ENCODE results near the gene SLC38A9.
"Not testable (repeated sequence)": the region's sequence is repeated elsewhere in the genome, so short reads cannot be mapped to it uniquely, and the experiment has no call there.

Gene SLC38A9

DNA sequence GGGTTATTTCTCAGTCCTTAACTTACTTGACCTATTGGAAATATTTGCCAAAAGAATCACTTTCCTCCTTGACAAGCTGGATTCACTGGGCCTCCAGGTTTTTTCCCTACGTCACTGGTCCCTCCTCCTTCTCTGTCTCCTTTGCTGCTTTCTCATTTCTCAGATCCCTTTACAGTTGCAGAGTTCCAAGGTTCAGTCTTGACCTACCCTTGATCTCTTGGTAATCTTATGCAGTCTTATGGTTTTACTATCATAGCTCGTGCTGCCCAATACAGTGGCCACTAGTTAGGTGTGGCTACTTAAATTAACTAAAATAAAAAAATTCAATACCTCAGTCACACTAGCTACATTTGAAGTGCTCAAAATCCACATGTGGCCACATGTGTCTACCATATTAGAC lies 11.4 kb downstream of the SLC38A9 start:
- Histone ChIP-seq H3K27me3 (ENCODE audit: insufficient read depth, low read length) (no peaks in the 10 kb centered on the region), H2AFZ (ENCODE audit: low read length) (no peak overlapping the region), H4K20me1 (ENCODE audit: insufficient read depth, low read length) (no peaks in the 10 kb centered on the region), H3F3A (ENCODE audit: insufficient read depth, low read length) (no peaks in the 10 kb centered on the region), H3K9me3 (ENCODE audit: low read length) (no peaks in the 10 kb centered on the region), H3K4me2 (ENCODE audit: low read length) (no peak overlapping the region), H3K9me2 (ENCODE audit: low read depth, low read length) (no peaks in the 10 kb centered on the region), H3K79me2 (ENCODE audit: insufficient read depth, low read length) (no peaks in the 10 kb centered on the region), H3K36me3 (ENCODE audit: insufficient read depth, low read length) (peaks cover 18% of the 10 kb centered on the region), H3K4me3 (ENCODE audit: low read depth, low read length, poor library complexity, severe bottlenecking) (no peak overlapping the region), H3K27ac (ENCODE audit: low read depth, low read length, poor library complexity, severe bottlenecking) (no peak overlapping the region), H3K9ac (ENCODE audit: low read length) (no peak overlapping the region), H3K4me1 (ENCODE audit: insufficient read depth, low read length, severe bottlenecking) (peaks cover 11% of the 10 kb centered on the region)
- TF ChIP-seq, protein P1, sequence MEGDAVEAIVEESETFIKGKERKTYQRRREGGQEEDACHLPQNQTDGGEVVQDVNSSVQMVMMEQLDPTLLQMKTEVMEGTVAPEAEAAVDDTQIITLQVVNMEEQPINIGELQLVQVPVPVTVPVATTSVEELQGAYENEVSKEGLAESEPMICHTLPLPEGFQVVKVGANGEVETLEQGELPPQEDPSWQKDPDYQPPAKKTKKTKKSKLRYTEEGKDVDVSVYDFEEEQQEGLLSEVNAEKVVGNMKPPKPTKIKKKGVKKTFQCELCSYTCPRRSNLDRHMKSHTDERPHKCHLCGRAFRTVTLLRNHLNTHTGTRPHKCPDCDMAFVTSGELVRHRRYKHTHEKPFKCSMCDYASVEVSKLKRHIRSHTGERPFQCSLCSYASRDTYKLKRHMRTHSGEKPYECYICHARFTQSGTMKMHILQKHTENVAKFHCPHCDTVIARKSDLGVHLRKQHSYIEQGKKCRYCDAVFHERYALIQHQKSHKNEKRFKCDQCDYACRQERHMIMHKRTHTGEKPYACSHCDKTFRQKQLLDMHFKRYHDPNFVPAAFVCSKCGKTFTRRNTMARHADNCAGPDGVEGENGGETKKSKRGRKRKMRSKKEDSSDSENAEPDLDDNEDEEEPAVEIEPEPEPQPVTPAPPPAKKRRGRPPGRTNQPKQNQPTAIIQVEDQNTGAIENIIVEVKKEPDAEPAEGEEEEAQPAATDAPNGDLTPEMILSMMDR (IDR thresholded peaks at IDR 0.05; ENCODE audit: low read length): no peak
- TF ChIP-seq EZH2 (IDR thresholded peaks at IDR 0.05; ENCODE audit: borderline replicate concordance, low read length): no peak

DNA sequence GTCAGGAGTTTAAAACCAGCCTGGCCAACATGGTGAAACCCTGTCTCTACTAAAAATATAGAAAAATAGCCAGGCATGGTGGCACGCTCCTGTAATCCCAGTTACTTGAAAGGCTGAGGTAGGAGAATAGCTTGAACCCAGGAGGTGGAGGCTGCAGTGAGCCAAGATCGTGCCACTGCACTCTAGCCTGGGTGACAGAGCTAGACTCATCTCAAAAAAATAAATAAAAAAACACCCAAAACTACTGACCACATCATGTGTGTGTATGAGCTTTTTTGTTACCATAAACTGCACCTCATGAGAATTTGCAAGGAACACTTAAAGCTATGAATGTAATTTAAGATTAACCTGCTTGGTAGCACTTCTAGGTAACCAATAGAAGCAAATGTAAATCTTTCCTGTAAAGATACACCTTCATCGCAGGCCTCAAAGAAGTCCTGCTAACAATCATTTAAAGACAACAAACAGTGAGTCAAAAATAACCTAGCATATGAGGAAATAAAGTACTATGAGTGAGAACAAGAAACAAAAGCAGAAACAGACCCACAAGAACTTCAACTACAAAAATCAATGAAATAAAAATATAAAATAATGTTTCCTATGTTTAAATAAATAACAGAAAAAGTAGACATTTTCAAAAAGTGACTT lies 13.0 kb downstream of the SLC38A9 start:
- H3K27me3 ChIP-seq (ENCODE audit: insufficient read depth, low read length): no peaks in the 10 kb centered on the region
- H3K4me1 ChIP-seq (ENCODE audit: insufficient read depth, low read length, severe bottlenecking): peaks cover 11% of the 10 kb centered on the region
- H3K9ac ChIP-seq (ENCODE audit: low read length): no peak overlapping the region
- no peaks in the 10 kb centered on the region for H3K9me2 ChIP-seq (ENCODE audit: low read depth, low read length)
- peaks cover 18% of the 10 kb centered on the region for H3K36me3 ChIP-seq (ENCODE audit: insufficient read depth, low read length)
- TF ChIP-seq EZH2 (IDR thresholded peaks at IDR 0.05; ENCODE audit: borderline replicate concordance, low read length): no peak
- TF ChIP-seq, protein P1 (IDR thresholded peaks at IDR 0.05; ENCODE audit: low read length): no peak
- no peak overlapping the region for H3K4me3 ChIP-seq (ENCODE audit: low read depth, low read length, poor library complexity, severe bottlenecking)
- no peaks in the 10 kb centered on the region for H3F3A ChIP-seq (ENCODE audit: insufficient read depth, low read length)
- H2AFZ ChIP-seq (ENCODE audit: low read length): no peak overlapping the region
- H3K9me3 ChIP-seq (ENCODE audit: low read length): no peaks in the 10 kb centered on the region
- no peaks in the 10 kb centered on the region for H3K79me2 ChIP-seq (ENCODE audit: insufficient read depth, low read length)
- no peaks in the 10 kb centered on the region for H4K20me1 ChIP-seq (ENCODE audit: insufficient read depth, low read length)
- H3K4me2 ChIP-seq (ENCODE audit: low read length): no peak overlapping the region
- no peak overlapping the region for H3K27ac ChIP-seq (ENCODE audit: low read depth, low read length, poor library complexity, severe bottlenecking)

DNA sequence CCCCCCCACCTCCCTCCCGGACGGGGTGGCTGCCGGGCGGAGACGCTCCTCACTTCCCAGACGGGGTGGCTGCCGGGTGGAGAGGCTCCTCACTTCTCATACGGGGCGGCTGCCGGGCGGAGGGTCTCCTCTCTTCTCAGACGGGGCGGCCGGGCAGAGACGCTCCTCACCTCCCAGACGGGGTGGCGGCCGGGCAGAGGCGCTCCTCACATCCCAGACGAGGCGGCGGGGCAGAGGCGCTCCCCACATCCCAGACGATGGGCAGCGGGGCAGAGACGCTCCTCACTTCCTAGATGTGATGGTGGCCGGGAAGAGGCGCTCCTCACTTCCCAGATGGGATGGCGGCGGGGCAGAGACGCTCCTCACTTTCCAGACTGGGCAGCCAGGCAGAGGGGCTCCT lies 15.4 kb downstream of the SLC38A9 start:
- H3K36me3 ChIP-seq (ENCODE audit: insufficient read depth, low read length): peaks cover 13% of the 10 kb centered on the region
- H3K4me3 ChIP-seq (ENCODE audit: low read depth, low read length, poor library complexity, severe bottlenecking); H3K9ac ChIP-seq (ENCODE audit: low read length); H3K9me3 ChIP-seq (ENCODE audit: low read length); H3K79me2 ChIP-seq (ENCODE audit: insufficient read depth, low read length); H3K27ac ChIP-seq (ENCODE audit: low read depth, low read length, poor library complexity, severe bottlenecking); H3K4me2 ChIP-seq (ENCODE audit: low read length); H3K4me1 ChIP-seq (ENCODE audit: insufficient read depth, low read length, severe bottlenecking); H2AFZ ChIP-seq (ENCODE audit: low read length); H4K20me1 ChIP-seq (ENCODE audit: insufficient read depth, low read length); H3K27me3 ChIP-seq (ENCODE audit: insufficient read depth, low read length); H3F3A ChIP-seq (ENCODE audit: insufficient read depth, low read length); H3K9me2 ChIP-seq (ENCODE audit: low read depth, low read length): not testable (repeated sequence)

DNA sequence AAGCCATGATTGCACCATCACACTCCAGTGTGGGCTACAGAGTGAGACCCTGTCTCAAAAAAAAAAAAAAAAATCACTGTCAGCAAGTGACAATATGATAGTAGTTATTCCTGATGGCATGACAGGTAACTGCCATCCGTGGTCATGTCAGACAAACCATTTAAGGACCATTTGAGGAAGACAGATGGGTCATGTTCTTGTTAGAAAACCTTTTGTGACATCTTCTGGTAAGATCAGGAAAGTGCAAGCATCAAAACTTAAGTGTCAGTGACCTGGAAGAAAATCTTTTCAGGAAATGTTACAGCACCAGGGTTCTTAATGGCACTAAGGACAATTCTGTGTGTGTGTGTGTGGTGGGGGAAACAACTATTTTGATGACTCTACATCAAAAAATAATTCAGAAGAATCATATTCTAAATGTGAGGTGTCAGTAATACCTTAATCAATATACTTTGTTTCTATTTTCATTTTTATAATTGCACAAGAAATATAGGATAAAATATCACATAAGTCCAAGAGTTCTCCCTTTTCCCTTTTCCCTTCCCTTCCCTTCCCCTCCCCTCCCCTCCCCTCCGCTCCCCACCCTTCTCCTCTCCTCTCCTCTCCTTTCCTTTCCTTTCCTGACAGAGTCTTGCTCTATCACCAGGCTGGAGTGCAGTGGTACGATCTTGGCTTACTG lies 17.8 kb downstream of the SLC38A9 start:
- H3K9ac ChIP-seq (ENCODE audit: low read length): no peak overlapping the region
- no peaks in the 10 kb centered on the region for H3K9me2 ChIP-seq (ENCODE audit: low read depth, low read length)
- no peak overlapping the region for H3K4me2 ChIP-seq (ENCODE audit: low read length)
- peaks cover 9% of the 10 kb centered on the region for H3K36me3 ChIP-seq (ENCODE audit: insufficient read depth, low read length)
- no peaks in the 10 kb centered on the region for H3K79me2 ChIP-seq (ENCODE audit: insufficient read depth, low read length)
- H3K9me3 ChIP-seq (ENCODE audit: low read length): no peaks in the 10 kb centered on the region
- H2AFZ ChIP-seq (ENCODE audit: low read length): no peak overlapping the region
- H3K4me3 ChIP-seq (ENCODE audit: low read depth, low read length, poor library complexity, severe bottlenecking): no peak overlapping the region
- H4K20me1 ChIP-seq (ENCODE audit: insufficient read depth, low read length): no peaks in the 10 kb centered on the region
- H3K27me3 ChIP-seq (ENCODE audit: insufficient read depth, low read length): no peaks in the 10 kb centered on the region
- TF ChIP-seq, protein P1 (IDR thresholded peaks at IDR 0.05; ENCODE audit: low read length): peak; percentile 51
- no peak for TF ChIP-seq EZH2 (IDR thresholded peaks at IDR 0.05; ENCODE audit: borderline replicate concordance, low read length)
- H3K4me1 ChIP-seq (ENCODE audit: insufficient read depth, low read length, severe bottlenecking): no peaks in the 10 kb centered on the region
- no peak overlapping the region for H3K27ac ChIP-seq (ENCODE audit: low read depth, low read length, poor library complexity, severe bottlenecking)
- H3F3A ChIP-seq (ENCODE audit: insufficient read depth, low read length): no peaks in the 10 kb centered on the region

All from OCI-LY1 (cell line).